HG03196 (cell line): ENCODE results near the gene PDE6G.

Experiments used
- ATAC-seq: cut with Tn5 transposase; IDR thresholded peaks from one replicate; pipeline ENCODE4 v1.9.1; 2021; ENCODE audit not compliant: unreplicated experiment

PDE6G gene

DNA sequence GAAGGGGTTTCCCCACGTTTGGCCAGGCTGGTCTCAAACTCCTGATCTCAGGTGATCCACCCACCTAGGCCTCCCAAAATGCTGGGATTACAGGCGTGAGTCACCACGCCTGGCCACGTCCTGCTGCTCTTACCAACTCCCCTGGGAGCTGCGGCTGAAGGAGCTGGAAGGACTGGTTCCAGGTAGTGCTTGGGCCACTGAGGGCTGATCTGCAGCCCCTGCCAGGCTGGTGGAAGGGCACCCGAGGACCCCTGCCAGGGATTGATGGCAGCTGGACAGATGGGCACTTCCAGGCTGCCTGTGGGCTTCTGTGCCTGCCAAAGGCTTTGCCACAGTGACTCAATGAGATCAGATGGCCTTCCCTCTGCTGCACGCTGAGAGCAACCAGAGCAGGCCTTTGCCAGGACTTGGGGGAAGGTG, 7.7 kb upstream of the PDE6G start:
- ATAC-seq, result no peak

DNA sequence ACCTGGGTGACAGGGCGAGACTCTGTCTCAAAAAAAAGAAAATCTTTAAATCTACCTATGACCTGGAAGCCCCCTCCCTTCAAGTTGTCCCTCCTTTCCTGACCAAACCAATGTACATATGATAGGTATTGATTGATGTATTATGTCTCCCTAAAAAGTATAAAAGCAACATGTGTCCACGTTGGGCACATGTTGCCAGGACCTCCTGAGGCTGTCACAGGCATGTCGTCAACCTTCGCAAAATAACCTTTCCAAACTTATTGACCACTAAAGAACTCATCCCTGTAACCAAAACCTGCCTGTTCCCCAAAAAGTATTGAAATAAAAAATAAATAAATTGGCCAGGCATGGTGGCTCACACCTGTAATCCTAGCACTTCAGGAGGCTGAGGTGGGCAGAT, 5.7 kb upstream of the PDE6G start:
- ATAC-seq, result no peak

DNA sequence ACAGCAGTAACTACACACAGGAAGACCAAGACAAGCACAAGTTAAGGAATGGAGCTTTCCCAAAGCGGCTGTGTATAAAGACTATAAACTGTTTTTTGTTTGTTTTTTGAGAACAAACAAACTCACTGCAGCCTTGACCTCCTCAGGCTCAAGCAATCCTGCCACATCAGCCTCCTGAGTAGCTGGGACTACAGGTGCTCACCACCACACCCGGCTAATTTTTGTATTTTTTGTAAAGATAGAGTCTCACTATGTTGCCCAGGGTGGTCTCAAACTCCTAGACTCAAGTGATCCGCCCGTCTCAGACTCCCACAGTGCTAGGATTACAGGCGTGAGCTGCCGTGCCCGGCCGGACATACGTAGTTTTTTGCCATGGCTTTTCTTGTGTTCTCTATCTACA, 4.1 kb upstream of the PDE6G start:
- no peak for ATAC-seq

DNA sequence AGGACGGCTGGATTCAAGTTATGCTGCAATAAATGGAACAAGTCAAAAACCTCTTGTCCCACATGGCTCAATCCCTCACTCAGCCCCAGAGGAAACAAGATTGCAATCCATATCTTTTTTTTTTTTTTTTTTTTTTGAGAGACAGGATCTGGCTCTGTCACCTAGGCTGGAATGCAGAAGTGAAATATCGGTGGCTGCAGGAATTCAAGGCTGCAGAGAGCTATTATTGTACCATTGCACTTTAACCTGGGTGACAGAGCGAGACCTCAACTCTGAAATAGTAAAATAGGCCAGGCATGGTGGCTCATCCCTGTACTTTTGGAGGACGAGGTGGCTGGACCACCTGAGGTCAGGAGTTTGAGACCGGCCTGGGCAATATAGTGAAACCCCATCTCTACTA, 2.7 kb upstream of the PDE6G start:
- ATAC-seq, result no peak

DNA sequence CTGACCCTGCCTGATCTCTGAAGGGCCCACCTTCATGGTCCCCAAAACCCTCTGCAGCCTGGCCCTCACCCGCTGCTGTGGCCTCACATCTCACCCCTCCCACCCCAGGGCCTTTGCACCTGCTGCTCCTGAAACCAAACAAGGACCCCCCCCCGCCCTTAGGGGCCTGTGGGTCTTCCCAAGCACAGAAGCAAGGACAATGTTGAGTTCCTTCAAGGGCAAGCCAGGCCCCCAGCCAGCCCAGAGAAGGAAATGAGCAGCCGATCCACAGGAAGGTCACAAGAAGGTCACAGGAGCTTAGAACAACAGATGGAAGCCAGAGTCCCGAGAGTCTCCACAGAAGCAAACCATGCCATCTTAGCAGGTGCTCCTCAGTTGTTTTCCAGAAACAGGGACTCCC, 493 bp upstream of the PDE6G start:
- ATAC-seq, result no peak

DNA sequence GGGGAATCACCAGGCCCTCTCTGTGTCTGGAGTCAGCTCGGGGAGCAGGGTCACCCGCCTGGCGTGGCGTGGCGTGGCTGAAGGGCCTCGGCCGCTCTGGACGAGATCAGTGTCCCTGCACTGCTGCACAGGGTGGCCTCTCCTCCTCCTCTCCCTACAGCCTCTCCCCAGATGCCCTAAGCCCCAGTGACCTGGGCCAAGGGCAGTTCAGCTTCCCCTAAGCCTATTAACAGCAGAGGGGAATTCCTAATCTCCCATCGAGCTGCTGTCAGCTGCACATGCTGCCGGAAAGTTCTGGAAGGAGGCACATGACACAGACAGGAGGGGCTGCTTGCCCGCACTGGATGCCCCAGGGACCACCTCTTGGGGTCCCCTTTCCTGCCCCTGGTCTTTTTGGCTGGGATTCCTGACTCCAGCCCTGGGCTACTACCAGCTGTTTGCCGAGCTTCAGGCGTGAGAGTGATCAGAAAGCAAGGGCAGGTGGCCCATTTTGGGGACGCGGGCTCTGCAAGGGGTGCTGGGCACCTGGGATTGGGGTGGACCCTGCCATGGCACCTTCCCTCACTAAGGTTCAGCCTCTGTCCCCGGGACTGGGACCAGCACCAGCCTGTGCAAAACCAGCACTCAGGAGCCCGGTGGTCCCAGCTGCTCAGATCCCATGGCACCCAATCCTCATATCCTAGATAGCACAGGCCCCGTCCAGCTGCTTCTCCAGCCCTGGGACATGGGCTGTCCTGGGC, 794 bp downstream of the PDE6G start:
- ATAC-seq, result no peak

DNA sequence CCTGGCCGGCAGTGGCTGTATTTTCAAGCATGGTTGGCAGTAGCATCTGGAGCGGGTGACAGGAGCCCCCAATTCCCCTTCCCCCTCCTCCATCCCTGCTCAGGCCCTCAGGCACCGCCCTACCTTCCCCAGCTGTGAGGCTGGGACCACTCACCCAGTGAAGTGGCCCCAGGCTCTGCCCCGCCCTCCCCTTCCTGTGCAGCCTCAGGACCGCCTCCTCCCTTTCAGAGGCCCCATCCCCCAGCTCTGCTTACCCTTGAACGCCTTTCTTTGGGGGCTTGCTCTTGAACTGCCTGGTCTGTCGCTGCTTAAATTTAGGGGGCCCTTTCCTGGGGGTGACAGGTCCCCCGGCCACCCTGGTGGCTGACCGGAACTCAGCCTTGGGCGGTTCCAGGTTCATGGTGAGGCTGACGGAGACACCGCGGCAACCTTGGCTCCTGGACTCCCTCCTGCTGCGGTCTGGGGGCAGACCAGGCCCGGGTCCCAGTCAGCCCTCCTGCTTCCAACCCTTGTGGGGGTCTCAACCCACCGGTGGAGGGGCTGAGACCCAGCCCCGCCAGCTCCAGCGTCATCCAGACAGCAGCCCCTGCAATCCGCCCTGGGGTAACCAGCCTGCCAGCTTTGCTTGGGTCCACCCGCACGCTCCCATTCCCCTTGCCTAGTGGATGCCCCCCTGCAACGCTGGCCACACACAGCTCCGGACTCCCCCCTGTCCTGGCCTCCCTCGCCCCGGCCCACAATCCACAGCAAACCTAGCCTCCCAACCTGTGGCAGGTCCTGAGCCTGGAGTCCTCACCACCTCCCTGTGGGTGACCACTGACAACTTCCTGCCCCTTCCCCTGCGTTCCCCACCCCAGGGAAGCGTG, 3.2 kb downstream of the PDE6G start:
- ATAC-seq, result no peak

DNA sequence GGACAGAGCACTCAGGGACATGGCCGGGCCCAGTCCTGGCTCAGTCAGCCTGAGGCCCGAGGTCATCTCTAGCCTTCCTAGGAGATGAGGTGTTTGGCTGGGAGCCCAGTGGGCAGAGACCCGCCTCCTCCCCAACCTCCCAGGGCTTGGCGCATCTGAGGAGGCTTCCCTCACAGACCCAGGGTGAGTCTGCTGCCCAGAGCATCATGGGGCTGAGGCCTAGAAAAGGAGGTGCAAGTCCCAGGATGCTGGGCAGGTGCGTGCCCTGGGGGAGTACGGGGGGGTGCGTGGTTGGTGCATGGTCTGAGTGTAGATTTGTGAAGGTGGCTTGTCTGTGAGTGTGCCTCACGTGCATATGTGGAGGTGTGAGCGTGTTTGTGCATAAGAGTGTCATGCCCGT, 4.7 kb downstream of the PDE6G start:
- ATAC-seq, result no peak

DNA sequence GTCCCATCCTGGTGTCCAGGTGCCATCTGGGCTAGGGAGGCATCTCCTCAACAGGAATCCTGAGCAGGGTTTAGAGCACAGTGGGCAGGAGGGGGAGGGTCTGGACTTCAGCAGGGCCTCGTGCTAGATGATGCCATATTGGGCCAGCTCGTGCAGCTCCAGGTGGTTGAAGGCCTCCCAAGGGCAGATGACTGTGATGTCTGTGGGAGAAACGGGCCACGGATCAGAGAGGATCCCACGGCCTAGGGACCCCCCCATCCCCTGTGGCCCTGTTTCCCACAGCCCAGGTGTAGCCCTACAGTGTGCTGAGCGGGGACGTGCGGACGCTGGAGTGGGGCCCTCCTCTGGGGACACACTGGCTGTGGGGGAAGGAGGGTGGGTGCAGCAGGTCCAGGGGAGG, 5.4 kb downstream of the PDE6G start:
- no peak for ATAC-seq

DNA sequence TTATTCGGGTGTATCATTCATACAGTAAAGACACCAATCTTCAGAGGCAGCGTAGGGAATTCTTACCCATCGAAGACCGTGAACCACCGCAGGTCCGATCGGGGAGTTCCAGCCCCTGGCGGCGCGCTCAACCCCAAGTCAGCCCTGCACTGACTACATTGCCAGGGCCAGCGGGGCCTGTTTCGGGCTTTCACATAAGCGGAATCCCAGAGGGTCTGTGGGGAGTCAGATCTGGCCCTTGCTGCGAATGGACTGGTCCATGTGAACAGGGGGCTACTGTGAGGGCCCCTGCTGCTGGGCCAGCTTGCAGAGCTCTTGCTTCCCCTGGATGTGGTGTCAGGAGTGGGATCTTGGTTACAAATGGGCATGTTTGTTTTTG, 7.6 kb downstream of the PDE6G start:
- no peak for ATAC-seq

DNA sequence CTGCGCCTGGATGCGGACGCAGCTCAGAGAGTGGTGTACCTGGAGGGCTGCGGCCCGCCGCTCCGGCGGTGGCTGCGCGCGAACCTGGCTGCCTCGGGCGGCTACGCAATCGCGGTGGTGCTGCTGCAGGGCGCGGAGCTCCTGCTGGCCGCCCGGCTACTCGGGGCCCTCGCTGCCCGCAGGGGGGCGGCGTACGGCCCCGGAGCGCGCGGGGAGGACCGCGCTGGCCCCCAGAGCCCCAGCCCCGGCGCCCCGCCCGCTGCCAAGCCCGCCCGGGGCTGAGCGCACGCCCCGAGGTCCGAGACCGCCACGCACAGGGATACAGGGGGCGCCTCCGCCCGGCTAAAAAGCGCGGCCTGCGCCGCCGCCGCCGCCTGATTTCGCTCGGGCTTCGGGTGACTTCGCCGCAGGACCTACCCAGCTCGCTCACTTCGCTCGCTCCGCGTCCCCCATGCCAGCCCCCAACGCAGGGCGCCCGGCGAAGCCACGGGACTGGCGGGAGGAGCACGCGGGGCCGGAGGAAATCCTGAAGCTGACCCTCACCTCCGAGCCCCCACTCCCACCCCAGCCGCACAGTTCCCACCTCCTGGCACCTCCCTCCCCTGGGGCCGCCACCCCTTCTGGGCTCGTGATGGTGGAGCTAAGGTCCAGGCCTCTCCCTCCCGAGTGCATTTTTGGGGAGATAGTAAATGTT, 8.2 kb downstream of the PDE6G start:
- no peak for ATAC-seq

DNA sequence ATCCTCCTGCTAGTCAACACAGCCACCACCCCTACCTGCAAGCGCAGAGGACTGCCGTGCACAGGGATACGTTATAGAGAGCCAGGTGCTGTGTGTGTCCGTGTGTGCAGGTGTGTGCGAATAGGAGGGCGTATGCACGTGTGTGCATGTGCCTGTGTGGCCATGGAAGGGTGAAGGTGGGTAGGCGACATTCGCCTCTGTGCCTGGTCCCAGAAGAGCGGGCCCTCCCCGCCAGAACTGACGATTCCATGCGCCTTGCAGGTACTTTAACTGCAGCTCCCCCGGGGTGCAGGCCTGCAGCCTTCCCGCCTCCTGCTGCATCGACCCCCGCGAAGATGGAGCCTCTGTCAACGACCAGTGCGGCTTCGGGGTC, 8.7 kb downstream of the PDE6G start:
- no peak for ATAC-seq

DNA sequence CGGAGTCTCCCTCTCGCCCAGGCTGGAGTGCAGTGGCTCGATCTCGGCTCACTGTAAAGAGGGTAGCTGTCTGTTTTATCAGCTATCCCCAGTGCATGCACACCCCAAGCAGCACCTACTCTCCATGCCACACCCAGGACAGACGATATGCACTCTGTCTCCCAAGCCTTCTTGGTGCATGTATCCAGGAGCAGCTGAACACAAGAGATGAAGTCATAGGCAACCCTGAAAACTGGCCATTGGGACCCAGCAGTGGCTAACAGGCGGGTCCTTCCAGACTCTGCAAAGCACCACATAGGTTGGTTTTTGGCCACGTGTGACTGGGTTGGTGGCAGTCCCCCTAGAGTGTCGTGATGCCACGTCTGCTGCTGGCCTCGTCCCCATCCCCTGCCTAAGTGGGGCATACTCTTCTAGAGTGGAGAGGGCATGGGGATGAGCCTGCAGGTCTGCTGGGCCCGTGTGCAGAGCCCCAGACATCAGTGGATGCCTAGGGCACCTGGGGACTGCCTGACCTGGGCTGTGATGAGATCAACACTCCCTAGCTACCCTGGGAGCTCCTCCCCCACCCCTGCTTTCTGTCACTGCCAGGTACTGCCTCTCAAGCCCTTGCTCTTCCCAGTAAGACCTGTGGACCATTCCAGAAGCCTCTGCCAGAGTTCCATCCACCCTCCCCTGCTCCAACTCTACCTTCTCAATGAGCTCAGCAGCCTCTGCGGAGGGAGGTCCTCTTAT, 9.3 kb downstream of the PDE6G start:
- no peak for ATAC-seq

DNA sequence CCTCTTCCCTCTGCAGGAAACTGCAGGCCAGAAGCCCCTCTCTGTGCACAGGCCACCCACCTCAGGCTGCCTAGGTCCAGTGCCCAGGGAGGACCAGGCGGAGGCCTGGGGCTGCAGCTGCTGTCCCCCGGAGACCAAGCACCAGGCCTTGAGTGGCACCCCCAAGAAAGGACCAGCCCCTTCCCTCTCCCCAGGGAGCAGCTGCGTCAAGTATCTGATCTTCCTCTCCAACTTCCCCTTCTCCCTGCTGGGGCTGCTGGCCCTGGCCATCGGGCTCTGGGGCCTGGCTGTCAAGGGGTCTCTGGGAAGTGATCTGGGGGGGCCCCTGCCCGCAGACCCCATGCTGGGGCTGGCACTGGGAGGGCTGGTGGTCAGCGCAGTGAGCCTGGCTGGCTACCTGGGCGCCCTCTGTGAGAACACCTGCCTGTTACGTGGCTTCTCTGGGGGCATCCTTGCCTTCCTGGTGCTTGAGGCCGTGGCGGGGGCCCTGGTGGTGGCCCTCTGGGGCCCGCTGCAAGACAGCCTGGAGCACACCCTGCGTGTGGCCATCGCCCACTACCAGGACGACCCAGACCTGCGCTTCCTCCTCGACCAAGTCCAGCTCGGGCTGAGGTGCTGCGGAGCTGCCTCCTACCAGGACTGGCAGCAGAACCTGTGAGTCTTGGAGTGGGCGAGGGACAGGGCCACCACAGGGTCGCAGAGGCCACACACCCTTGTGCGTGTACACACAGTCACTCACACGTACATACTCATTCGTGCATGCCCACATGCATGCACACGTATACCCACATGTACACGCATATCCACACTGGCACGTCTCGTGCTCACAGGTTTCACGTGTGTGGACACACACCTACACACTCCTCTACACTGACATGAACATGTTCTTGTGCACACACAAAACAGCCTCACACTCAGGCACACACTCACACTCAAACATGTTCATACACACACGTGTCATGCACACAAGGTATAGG, 11.1 kb downstream of the PDE6G start:
- ATAC-seq, result no peak

DNA sequence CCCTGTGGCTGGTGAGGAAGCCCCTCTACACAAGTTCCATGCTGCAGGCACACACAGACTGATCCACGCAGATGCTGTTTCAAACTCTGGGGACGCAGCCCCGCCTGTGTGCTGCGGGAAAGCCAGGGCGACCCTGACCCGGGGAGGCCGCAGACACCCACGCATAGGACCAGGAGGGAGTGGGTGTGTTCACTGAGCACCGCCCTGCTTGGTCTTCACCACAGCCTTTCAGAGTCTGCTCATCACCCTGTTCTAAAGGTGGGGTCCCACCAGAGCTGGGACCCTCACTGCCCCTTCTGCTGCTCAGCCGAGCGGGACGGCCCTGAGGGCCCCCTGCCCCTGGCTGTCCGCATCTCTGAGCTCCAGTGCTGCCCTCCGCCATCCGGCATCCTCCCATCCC, 11.8 kb downstream of the PDE6G start:
- no peak for ATAC-seq

DNA sequence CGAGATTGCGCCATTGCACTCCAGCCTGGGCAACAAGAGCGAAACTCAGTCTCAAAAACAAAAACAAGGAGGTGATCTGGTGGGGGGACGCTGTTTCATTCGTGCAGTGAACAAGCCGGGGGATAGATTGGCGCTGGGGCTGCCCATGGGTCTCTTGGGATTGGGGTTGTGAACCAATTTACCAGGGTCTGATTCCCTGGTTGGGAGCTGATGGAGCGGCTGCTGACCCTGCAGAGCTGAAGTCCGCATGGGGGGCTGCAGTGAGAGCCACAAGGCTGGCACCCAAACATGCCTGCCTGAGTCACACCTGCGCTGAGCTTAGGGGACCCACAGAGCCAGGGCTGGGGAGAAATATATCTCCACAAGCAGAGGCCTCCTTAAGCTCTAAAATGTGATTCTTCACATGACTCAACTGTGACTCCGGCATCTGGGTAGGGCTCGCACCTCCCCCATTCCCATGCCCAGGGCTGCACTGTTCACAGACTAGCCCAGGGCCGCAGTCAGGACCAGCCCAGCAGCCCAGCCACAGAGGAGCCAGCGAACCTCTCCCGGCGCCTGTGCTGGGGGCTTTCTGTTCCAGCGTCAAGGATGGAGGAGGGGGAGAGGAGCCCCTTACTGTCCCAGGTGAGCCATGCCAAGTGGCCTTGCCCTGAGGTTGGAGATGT, 14.4 kb downstream of the PDE6G start:
- no peak for ATAC-seq

DNA sequence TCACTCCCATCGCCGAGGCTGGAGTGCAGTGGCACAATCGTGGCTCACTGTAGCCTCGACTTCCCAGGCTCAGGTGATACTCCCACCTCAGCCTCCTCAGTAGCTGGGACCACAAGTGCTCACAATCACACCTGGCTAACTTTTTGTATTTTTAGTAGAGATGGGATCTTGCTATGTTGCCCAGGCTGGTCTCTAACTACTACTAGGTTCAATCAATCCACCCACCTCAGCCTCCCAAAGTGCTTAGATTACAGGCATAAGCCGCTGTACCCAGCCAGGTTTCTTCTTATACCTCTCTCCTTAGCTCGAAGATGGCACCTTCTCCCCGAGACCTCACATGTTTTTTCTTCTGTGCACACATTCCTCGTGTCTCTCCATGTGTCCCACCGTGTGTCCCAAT, 16.3 kb downstream of the PDE6G start:
- ATAC-seq, result no peak

DNA sequence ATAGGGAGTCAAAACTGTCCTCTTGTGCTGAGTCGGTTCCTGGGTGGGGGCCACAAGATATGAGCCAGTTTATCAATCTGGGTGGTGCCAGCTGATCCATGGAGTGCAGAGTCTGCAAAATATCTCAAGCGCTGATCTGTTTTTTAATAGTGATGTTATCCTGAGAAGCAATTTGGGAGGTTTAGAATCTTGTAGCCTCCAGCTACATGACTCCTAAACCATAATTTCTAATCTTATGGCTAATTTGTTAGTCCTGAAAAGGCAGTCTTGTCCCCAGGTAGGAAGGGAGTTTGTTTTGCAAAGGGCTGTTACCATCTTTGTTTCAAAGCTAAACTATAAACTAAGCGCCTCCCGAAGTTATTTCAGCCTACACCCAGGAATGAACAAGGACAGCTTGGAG, 17.7 kb downstream of the PDE6G start:
- no peak for ATAC-seq

DNA sequence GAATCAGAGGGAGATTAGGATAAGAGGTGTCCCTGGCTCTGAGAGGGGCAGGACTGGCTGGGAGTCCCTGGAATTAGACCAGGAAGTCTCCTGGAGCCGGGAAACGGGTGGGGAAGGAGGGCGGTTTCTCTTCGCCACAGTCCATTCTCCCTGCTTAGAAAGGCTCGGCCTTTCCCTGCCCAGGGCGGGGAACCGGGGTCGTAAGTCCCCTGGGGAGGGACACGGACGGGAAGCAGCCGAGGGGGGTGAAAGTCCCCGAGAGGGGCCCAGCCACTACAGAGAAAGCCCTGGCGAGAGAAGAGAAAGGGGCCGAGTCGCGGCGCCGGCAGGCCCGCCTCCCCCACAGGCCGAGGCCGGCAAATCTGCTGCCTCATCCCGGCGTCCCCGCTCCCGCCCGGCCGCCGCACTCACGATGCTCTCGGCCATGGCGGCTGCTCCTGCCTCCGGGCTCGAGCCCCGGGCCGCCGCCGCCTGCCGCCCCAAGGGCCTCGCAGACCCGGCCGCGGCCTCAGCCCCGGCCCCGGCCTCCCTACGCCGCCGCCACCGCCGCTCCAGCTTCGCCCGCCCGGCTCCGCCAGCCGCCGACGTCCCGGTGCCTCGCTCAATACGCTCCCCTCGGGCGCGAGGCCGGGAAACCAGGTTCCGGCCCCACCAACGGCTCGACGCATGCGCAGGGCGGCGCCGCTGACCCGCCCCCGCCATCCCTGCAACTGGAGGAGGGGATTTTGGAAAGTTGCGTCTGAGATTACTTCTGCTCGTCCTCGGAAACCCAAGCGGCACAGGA, 19.6 kb downstream of the PDE6G start, which contains the start of the genes NPLOC4 and TSPAN10:
TSS of gene NPLOC4 (minus strand) at position 608 of the 784 bp plus-strand sequence. CDS start at position 426, 182 bp downstream.
TSS of gene TSPAN10 (plus strand) at position 692 of the 784 bp plus-strand sequence. CDS start 5,217 bp downstream, outside the sequence.
- peak; percentile 92 for ATAC-seq
